NT2/D1 (cell line): ENCODE data around the gene ZNF143.

Experiments used
- YY1 ChIP-seq: IDR thresholded peaks from 2 replicates; pipeline ENCODE4 v1.6.1; 2011; ENCODE audit not compliant: insufficient read length, insufficient read depth
- ZNF274 ChIP-seq: IDR thresholded peaks from 2 replicates; pipeline ENCODE4 v1.6.1; 2011; ENCODE audit warnings: mild to moderate bottlenecking, low read depth, low read length

DNA sequence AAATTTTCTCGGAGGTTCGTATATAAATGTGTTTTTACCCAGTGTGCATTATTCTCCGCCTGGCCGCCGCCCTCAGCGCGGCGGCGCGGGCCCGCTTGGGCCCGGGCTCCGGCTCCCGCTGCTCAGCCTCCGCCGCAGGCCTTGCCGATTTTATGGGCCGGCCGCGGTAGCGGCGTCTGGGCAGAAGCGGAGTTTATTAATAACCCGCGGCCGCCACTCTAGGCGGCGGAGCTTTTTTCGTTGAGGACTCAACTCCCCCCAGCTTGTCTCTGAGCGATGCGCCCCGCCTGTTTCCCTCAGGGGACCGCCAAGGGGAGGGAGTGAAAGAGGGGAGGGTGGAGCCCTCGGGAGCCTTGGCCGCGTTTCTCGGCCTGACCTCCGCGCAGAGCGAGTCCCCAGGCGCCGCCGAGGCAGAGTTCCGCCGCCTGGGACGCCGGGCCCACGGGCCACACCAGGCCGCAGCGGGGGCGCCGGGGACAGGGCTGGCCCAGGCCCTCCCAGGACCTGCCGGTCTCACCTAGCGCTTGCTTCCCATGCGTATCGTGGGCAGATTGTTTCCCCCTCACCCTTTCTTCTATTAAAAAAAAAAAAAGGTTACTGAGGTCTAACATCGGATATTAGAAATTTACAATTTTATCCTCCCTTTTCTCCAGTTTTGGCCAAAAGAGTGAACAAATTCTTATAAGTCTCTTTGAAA, 399 bp downstream of the ZNF143 start:
- TF ChIP-seq YY1, result no peak
- no peak for TF ChIP-seq ZNF274
